ENCODE measurements around the gene C1QL4.
"Not testable (repeated sequence)": the region's sequence is repeated elsewhere in the genome, so short reads cannot be mapped to it uniquely, and the experiment has no call there.

Gene C1QL4

GRCh38 chr12:49332891-49333371 lies 4.1 kb downstream of the C1QL4 start:
- DNase-seq = no peak

- DNase-seq = no peak
Observed at GRCh38 chr12:49332441-49332861, 4.5 kb downstream of the C1QL4 start.

- no peak for DNase-seq
Observed at GRCh38 chr12:49331380-49332222, 5.4 kb downstream of the C1QL4 start.

GRCh38 chr12:49330631-49331379 lies 6.2 kb downstream of the C1QL4 start:
- DNase-seq = no peak

- DNase-seq = no peak
Observed at GRCh38 chr12:49330032-49330619, 6.9 kb downstream of the C1QL4 start.

GRCh38 chr12:49328816-49329215 lies 8.2 kb downstream of the C1QL4 start:
- no peak for DNase-seq

GRCh38 chr12:49327887-49328286 lies 9.1 kb downstream of the C1QL4 start:
- no peak for DNase-seq

- no peak for DNase-seq
Observed at GRCh38 chr12:49327368-49327767, 9.6 kb downstream of the C1QL4 start.

- no peak for DNase-seq
Observed at GRCh38 chr12:49325606-49326005, 11.4 kb downstream of the C1QL4 start.

- DNase-seq = no peak
Observed at GRCh38 chr12:49323524-49324097, 13.4 kb downstream of the C1QL4 start.

GRCh38 chr12:49322708-49323523 lies 14.1 kb downstream of the C1QL4 start, which contains the start of gene TROAP:
TROAP (plus strand) TSS chr12:49323255; CDS start chr12:49323609, 354 bp downstream.
- peak; percentile 97 for DNase-seq

GRCh38 chr12:49322367-49322707 lies 14.7 kb downstream of the C1QL4 start:
- DNase-seq = no peak

GRCh38 chr12:49320411-49321103 lies 16.4 kb downstream of the C1QL4 start:
- DNase-seq = not testable (repeated sequence)

- not testable (repeated sequence) for DNase-seq
Observed at GRCh38 chr12:49317118-49317517, 19.9 kb downstream of the C1QL4 start.

GRCh38 chr12:49314811-49315210 lies 22.2 kb downstream of the C1QL4 start:
- DNase-seq = no peak

GRCh38 chr12:49310451-49311000 lies 26.5 kb downstream of the C1QL4 start:
- not testable (repeated sequence) for DNase-seq

- no peak for DNase-seq
Observed at GRCh38 chr12:49309386-49309785, 27.6 kb downstream of the C1QL4 start.

GRCh38 chr12:49305762-49306510 lies 31.1 kb downstream of the C1QL4 start:
- no peak for DNase-seq

- no peak for DNase-seq
Observed at GRCh38 chr12:49304161-49304560, 32.8 kb downstream of the C1QL4 start.

GRCh38 chr12:49301760-49302159 lies 35.2 kb downstream of the C1QL4 start:
- DNase-seq = no peak

- DNase-seq = no peak
Observed at GRCh38 chr12:49298160-49298559, 38.8 kb downstream of the C1QL4 start.
